RPMI7951 (cell line): ENCODE results near the gene PDZD7. TPM values are rescaled to one million over a fixed set of nuclear protein-coding genes. Genes with fewer than 3 reads are reported as not detected.

Experiments
- DNase-seq: peaks from one replicate; pipeline ENCODE4 v3.0.0-alpha.2; 2012; ENCODE audit warnings: low read depth
- total RNA-seq: library from RNA; depleted of rRNA; stranded (reverse); fragments of >200 nt; shearing (Covaris generic); gene quantifications from 2 replicates; pipeline ENCODE4 v1.2.3, GENCODE V29; 2014

The PDZD7 gene
- total RNA-seq, 1 experiment from 2014 or later, result 2.0 TPM

GRCh38 chr10:101061624-101062231 is 30.8 kb upstream of the PDZD7 start, which contains the start of gene KAZALD1:
KAZALD1 (plus strand) TSS chr10:101061989; CDS start chr10:101062593, 604 bp downstream.
- no peak for DNase-seq

- peak; percentile 89 for DNase-seq
Measured at GRCh38 chr10:101060951-101061623, 30.2 kb upstream of the PDZD7 start.

- DNase-seq, result peak; percentile 93
Measured at GRCh38 chr10:101060036-101060950, 29.4 kb upstream of the PDZD7 start.

DNA sequence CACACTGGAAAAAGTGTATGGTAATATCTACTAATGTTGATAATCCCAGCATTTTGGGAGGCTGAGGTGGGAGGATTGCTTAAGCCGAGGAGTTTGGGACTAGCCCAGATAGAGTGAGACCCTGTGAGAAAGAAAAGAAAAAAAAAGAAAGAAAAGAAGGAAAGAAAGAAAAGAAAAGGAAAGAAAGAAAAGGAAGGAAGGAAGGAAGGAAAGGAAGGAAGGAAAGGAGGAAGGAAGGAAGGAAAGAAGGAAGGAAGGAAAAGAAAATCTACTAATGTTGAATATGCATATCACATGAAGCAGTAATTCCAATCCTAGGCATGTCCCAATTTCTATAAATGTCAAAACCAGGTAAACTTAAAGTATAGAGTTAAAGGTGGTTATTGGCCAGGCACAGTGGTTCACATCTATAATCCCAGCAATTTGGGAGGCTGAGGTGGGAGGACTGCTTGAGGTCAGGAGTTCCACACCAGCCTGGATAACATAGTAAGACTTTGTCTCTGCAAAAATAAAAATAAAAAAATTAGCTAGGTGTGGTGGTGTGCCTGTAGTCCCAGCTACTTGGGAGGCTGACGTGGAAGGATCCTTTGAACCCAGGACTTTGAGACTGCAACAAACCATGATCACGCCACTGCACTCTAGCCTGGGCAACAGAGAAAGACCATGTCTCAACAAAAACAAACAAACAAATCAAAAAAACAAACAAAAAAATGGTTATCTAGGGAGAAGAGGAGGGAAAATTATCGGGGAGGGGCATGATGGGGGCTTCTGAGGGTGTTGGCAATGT is 25.6 kb upstream of the PDZD7 start:
- DNase-seq, result no peak

- DNase-seq, result no peak
Measured at GRCh38 chr10:101055411-101055810, 24.5 kb upstream of the PDZD7 start.

DNA sequence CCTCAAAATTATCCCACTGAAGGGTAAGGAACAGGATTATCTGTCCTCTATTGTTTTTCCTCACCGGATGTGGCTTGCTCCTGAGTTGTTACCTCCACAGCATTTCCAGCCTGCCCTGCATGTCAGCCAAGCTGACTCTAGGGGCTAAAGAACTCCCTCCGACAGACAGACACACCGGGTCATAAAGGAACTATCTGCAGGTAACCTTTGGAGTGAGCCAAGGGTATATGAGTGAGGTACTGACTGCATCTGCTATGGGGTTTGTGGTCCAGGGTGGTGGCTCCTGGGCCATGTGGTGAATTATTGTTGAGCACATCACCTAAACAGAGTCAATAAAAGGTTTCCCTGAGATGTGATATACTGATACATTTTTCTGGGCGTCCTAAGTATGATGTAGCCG is 23.9 kb upstream of the PDZD7 start:
- DNase-seq, result no peak

- DNase-seq, result no peak
Measured at GRCh38 chr10:101054351-101054750, 23.4 kb upstream of the PDZD7 start.

GRCh38 chr10:101053516-101053915 is 22.6 kb upstream of the PDZD7 start:
- DNase-seq, result no peak

GRCh38 chr10:101052285-101052684 is 21.4 kb upstream of the PDZD7 start:
- DNase-seq, result peak; percentile 75

DNA sequence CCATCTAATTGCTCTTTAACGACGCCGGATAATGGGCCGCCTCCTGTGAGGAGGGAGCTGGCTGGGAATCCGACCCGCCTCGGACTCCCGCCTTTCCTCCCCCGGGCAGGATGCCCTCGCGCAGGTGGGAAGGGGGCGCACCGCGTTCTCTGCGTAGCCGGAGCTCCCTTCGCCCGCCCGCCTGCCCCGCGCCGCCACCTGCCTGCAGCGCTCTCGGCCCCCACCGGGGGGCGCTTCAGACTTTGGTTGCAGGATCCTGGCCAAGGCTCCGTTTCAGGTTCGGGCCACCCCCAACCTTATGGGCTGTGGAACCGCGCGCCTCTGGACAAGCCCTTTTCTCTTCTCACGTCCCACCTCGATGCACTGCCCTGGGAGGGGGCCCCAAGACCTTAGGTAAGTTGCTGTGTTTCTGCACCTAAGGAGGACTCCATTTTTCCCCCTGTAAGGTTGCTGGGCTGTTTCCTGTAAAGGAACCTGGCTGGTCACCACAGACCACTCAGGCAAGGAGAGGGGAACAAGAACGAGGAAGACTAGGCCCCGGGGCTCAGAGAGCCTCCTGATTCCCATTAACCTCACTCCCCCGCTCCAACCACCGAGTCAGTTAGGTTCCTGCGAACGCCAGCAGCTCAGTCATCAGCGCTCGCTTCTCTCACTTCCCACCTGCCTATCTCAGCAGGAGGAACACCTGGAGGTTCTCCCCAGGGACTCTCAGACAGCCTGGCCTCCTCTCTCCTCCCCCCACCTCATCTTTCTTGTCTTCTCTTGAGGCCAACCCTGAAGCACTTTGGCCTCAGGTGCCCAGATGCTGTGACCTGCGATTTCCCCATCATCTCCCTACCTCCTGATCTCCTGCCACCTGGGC is 19.5 kb upstream of the PDZD7 start:
- DNase-seq, result peak; percentile 36

- no peak for DNase-seq
Measured at GRCh38 chr10:101047961-101048892, 17.3 kb upstream of the PDZD7 start.

- no peak for DNase-seq
Measured at GRCh38 chr10:101047268-101047667, 16.3 kb upstream of the PDZD7 start.

GRCh38 chr10:101046332-101047238 is 15.7 kb upstream of the PDZD7 start:
- DNase-seq, result no peak

GRCh38 chr10:101044117-101044516 is 13.2 kb upstream of the PDZD7 start:
- DNase-seq, result no peak

GRCh38 chr10:101043363-101043707 is 12.4 kb upstream of the PDZD7 start:
- no peak for DNase-seq

DNA sequence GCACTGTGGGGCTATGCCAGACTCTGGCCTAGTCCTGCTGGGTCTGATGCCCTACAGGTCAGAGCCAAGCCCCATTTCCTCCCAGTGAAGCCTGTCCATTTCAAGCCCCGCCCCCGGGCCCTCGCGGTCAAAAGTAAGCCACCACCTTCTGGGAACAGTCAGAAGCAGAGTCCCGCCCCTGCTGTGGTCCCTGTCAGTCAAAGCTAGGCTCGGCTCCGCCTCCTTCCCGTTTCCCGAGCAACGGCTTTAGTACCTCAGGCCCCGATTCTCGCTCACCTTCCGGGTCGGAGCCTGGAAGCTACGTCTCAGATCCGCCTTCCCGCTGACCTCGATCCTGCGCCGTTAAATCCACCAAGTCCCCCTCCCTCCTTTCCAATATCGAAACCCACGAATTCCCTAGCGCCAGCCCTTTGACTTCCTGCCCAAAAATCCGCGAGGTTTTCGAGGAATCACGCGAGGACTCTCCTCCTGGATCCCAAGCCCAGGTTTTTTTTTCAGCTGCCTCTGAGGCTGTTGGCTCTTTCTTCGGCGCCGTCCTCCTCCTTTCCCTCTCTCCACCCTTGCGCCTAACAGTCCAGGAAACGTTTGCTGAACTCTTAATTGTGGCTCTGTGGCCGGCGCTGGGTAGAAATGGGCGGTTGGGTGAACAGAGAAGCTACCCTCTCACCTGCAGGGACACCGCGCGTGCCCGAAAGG is 11.9 kb upstream of the PDZD7 start:
- peak; percentile 96 for DNase-seq

DNA sequence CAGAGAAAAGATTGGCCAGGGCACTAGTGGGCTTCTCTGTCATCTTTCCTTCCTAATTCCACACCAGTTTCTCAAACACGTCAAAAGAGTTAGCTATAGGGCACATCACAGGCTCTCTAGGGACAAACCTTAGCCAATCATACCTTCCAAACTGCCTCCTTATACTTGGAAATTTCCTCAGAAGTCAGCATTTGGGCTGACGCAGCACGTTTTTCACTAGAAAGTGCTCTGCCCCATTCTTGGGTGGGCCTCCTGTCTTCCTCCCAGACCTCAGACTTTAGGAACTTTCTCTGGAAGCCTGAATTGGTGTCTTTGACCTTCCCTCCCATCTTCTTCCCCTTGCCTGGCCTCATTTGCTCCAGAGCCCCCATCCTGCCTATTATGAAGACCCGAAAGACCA is 11.2 kb upstream of the PDZD7 start:
- no peak for DNase-seq

DNA sequence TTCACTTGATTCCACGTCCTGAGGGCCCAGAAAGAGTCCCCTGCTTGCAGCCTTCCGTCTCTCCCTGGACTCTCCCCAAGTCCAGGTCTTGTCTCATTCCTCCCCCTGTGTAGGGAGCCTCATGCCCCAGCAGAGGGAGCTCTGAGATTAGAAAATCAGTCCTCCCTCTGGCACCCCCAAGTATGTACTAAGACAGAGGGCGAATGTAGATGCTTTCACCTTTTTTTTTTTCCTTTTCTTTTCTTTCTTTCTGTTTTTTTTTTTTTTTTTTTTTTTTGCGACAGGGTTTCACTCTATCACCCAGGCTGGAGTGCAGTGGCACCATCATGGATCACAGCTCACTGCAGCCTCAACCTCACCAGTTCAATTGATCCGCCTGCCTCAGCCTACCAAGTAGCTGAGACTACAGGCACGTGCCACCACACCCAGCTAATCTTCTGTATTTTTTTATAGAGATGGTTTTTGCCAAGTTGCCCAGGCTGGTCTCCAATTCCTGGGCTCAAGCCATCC is 10.4 kb upstream of the PDZD7 start:
- DNase-seq, result peak; percentile 80
